MCF 10A (cell line): Measurements from ENCODE around the gene AQP5. TPM values are rescaled to one million over a fixed set of nuclear protein-coding genes. Genes with fewer than 3 reads are reported as not detected.

ENCODE experiments used
- BruUV-seq: library from RNA; stranded (reverse); fragments of 400-500 nt; replicated peaks from 2 replicates; lab custom pipeline; 2021; lab: Mats Ljungman, UMichigan
- CTCF ChIA-PET: fragments of 300-600 bp; sonication (Branson Sonifier 250); formaldehyde crosslinking; extraction: SDS; loops from one replicate; lab custom pipeline; 2021; ENCODE audit warnings: antibody characterized with exemption, inconsistent platforms; lab: Yijun Ruan, JAX
- POLR2A ChIA-PET: fragments of 300-600, 350-650 bp; sonication (Branson Sonifier 250); formaldehyde crosslinking; extraction: SDS; loops from one replicate; lab custom pipeline; 2020; ENCODE audit warnings: antibody characterized with exemption, inconsistent platforms; lab: Yijun Ruan, JAX
- DNase-seq: peaks from one replicate; pipeline ENCODE4 v3.0.0-alpha.2; 2018; ENCODE audit not compliant: unreplicated experiment
- H3K27ac Mint-ChIP-seq: one replicate; pipeline ENCODE4 v1.8.0; 2022; ENCODE audit warnings: mild to moderate bottlenecking, low read depth, mixed read lengths; ENCODE audit not compliant: unreplicated experiment
- H3K27me3 Mint-ChIP-seq: one replicate; pipeline ENCODE4 v1.8.0; 2022; ENCODE audit warnings: mixed read lengths; ENCODE audit not compliant: insufficient read depth, unreplicated experiment
- H3K36me3 Mint-ChIP-seq: one replicate; pipeline ENCODE4 v1.8.0; 2022; ENCODE audit warnings: mild to moderate bottlenecking, moderate library complexity, mixed read lengths; ENCODE audit not compliant: insufficient read depth, unreplicated experiment
- H3K4me1 Mint-ChIP-seq: one replicate; pipeline ENCODE4 v1.8.0; 2022; ENCODE audit warnings: mixed read lengths; ENCODE audit not compliant: insufficient read depth, unreplicated experiment
- H3K4me3 Mint-ChIP-seq: one replicate; pipeline ENCODE4 v1.8.0; 2022; ENCODE audit warnings: mild to moderate bottlenecking, moderate library complexity, mixed read lengths; ENCODE audit not compliant: unreplicated experiment
- H3K9me3 Mint-ChIP-seq: one replicate; pipeline ENCODE4 v1.8.0; 2022; ENCODE audit warnings: mixed read lengths; ENCODE audit not compliant: unreplicated experiment
- intact Hi-C: fragments of 100-400 bp; cut with micrococcal nuclease; formaldehyde crosslinking; loops from 2 replicates; pipeline ENCODE4 v1.14.1; 2022
- total RNA-seq: library from RNA; stranded (reverse); gene quantifications from 2 replicates; pipeline ENCODE4 v1.2.3, GENCODE V29; 2022
- TF ChIP-seq, protein P1 (sequence below): fragments of 200-600 bp; IDR thresholded peaks from one replicate; pipeline ENCODE4 v1.8.0; 2022; ENCODE audit warnings: antibody characterized with exemption, mild to moderate bottlenecking; ENCODE audit not compliant: unreplicated experiment

Gene AQP5
- total RNA-seq, 1 experiment from 2014 or later: not detected

GRCh38 chr12:49923880-49924556 is 37.7 kb upstream of the AQP5 start:
- ChIA-PET POLR2A (no interaction called here), CTCF (interaction anchor here (0.6 to 0.7 kb wide), 2 partner anchors 106 to 148 kb away, joined by 3 read pairs; no protein-coding TSS in a partner anchor)
- Mint-ChIP-seq H3K4me1 (peaks cover 12% of the 10 kb centered on the region), H3K36me3 (no peaks in the 10 kb centered on the region), H3K9me3 (no peaks in the 10 kb centered on the region), H3K27ac (no peak overlapping the region), H3K4me3 (no peak overlapping the region), H3K27me3 (no peaks in the 10 kb centered on the region)
- intact Hi-C loops: no loop called here
- no TSS peak for BruUV-seq
- TF ChIP-seq, protein P1, sequence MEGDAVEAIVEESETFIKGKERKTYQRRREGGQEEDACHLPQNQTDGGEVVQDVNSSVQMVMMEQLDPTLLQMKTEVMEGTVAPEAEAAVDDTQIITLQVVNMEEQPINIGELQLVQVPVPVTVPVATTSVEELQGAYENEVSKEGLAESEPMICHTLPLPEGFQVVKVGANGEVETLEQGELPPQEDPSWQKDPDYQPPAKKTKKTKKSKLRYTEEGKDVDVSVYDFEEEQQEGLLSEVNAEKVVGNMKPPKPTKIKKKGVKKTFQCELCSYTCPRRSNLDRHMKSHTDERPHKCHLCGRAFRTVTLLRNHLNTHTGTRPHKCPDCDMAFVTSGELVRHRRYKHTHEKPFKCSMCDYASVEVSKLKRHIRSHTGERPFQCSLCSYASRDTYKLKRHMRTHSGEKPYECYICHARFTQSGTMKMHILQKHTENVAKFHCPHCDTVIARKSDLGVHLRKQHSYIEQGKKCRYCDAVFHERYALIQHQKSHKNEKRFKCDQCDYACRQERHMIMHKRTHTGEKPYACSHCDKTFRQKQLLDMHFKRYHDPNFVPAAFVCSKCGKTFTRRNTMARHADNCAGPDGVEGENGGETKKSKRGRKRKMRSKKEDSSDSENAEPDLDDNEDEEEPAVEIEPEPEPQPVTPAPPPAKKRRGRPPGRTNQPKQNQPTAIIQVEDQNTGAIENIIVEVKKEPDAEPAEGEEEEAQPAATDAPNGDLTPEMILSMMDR: no peak
- no peak for DNase-seq

GRCh38 chr12:49924628-49925246 is 36.9 kb upstream of the AQP5 start:
- Mint-ChIP-seq H3K9me3 (no peaks in the 10 kb centered on the region), H3K27ac (no peak overlapping the region), H3K36me3 (no peaks in the 10 kb centered on the region), H3K4me3 (no peak overlapping the region), H3K4me1 (peaks cover 12% of the 10 kb centered on the region), H3K27me3 (no peaks in the 10 kb centered on the region)
- POLR2A ChIA-PET: no interaction called here
- CTCF ChIA-PET: interaction anchor here (0.7 kb wide), 1 partner anchor 147 kb away, joined by 3 read pairs; no protein-coding TSS in a partner anchor
- no TSS peak for BruUV-seq
- DNase-seq: no peak
- TF ChIP-seq, protein P1: no peak
- intact Hi-C loops: no loop called here

DNA sequence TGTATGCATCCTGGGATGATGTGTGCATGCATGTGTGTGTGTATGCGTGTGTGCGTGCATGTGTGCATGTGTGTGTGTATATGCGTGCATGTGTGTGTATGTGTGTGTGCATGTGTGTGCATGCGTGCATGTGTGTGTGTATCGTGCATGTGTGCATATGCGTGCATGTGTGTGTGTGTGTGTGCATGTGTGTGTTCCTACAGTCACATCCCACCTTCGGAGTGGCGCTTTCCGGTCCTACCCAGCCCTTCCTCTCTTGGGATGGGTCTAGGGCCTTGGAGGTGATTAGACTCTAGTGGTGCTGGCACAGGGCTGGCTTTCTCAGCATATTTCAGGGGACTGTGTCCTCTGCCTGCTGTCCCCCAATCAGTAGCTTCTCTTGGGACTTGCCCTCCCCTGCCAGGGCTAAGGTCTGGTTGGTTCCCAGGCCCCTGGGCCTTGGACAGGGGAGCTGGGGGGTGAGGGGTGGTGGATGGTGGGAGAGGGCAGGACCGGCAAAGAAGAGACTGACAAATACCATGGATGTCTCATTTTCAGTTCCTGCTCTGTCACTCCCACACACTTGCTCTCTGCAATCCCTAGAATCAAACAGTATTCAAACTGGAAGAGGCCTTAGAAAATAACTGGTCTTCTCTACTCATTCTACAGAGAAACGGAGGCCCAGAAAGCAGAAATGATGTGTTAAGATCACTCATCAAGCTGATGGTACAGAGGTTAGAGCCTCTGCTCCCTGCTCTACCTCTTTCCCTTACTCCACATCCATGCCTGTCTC is 36.1 kb upstream of the AQP5 start:
- TF ChIP-seq, protein P1: no peak
- Mint-ChIP-seq H3K9me3 (no peaks in the 10 kb centered on the region), H3K36me3 (no peaks in the 10 kb centered on the region), H3K27ac (no peak overlapping the region), H3K4me1 (peaks cover 12% of the 10 kb centered on the region), H3K27me3 (no peaks in the 10 kb centered on the region), H3K4me3 (no peak overlapping the region)
- DNase-seq: no peak
- CTCF ChIA-PET: interaction anchor here (0.7 kb wide), 1 partner anchor 57 kb away, joined by 3 read pairs; no protein-coding TSS in a partner anchor
- intact Hi-C loops: no loop called here
- no TSS peak for BruUV-seq
- POLR2A ChIA-PET: interaction anchor here (0.6 kb wide), 1 partner anchor 1153 kb away, joined by 3 read pairs; no protein-coding TSS in a partner anchor
